22Rv1 (cell line): ENCODE data around the gene SCN11A.

Experiments used
- CTCF ChIP-seq: fragments of 450-650 bp; IDR thresholded peaks from 2 replicates; pipeline ENCODE4 v1.5.1; 2017; ENCODE audit warnings: mild to moderate bottlenecking
- ZFX ChIP-seq: fragments of 450-650 bp; IDR thresholded peaks from 2 replicates; pipeline ENCODE4 v1.6.1; 2017; ENCODE audit warnings: antibody characterized with exemption, borderline replicate concordance

GRCh38 chr3:39082666-39083313 is 31.0 kb upstream of the SCN11A start:
- TF ChIP-seq CTCF (no peak), ZFX (no peak)
